ENCODE results near the gene DGKB. TPM values are rescaled to one million over a fixed set of nuclear protein-coding genes. Genes with fewer than 3 reads are reported as not detected.

Gene DGKB
- total and polyA plus RNA-seq, 7 experiments from 2014 or later = not detected

DNA sequence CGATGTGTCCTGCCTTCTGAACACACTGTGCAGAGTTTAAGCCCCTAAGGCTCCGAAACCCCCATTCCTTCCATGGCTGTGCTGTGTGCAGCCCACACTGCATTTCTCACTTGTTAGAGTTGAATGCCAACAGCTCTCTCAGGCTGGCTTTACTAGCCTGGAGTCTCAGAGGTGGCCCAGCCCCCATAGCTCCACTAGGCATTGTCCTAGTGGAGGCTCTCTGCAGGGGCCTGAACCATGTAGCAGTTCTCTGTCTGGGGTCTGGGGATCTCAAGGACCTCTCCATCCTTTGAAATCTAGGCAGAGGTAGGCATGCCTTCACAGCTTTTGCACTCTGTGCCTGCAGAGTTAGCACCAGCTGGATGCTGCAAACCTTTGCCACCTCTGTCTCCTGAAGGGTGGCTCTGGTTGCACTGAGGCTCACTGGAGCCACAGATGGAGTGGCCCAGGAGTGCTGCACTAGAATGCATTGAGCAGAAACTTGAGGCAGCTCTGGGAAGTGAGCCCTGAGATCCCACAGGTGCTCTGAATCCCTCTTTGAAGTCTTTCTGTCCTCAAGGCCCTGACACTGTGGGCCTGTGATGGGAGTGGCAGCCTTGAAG is 301.7 kb downstream of the DGKB start:
- no peaks in the 10 kb centered on the region for H3K9me3 ChIP-seq (ENCODE audit: control insufficient read depth in 2 of 3, low read length in 3 of 3)
- no peaks in the 10 kb centered on the region for H3K36me3 ChIP-seq (ENCODE audit: control insufficient read depth in 2 of 3, insufficient read depth in 3 of 3, low read length in 3 of 3)
- no peak overlapping the region for H3K27ac ChIP-seq (ENCODE audit: low read depth, low read length)
- no peak for ATAC-seq
- H3K4me1 ChIP-seq (ENCODE audit: control insufficient read depth in 2 of 2, insufficient read depth in 2 of 2, low read length in 2 of 2) = no peaks in the 10 kb centered on the region
- intact Hi-C loops (cut with micrococcal nuclease) = no loop called here
- H3K9me3 Mint-ChIP-seq = peaks cover 0 to 9% (median 2%) of the 10 kb centered on the region in 11 donors
- POLR2A ChIA-PET = no interaction called here
- H3K36me3 Mint-ChIP-seq = no peaks in the 10 kb centered on the region
- no peaks in the 10 kb centered on the region for H3K27me3 ChIP-seq (ENCODE audit: control insufficient read depth in 2 of 2, insufficient read depth in 2 of 2, low read length in 2 of 2)
- no peak overlapping the region for H3K27ac Mint-ChIP-seq
- no peaks in the 10 kb centered on the region for H3K27me3 Mint-ChIP-seq
- H3K4me3 Mint-ChIP-seq = no peak overlapping the region
- DNase-seq = no peak
- CTCF ChIA-PET = no interaction called here
- no peaks in the 10 kb centered on the region for H3K4me1 Mint-ChIP-seq
- no peak overlapping the region for H3K4me3 ChIP-seq (ENCODE audit: low read length)

DNA sequence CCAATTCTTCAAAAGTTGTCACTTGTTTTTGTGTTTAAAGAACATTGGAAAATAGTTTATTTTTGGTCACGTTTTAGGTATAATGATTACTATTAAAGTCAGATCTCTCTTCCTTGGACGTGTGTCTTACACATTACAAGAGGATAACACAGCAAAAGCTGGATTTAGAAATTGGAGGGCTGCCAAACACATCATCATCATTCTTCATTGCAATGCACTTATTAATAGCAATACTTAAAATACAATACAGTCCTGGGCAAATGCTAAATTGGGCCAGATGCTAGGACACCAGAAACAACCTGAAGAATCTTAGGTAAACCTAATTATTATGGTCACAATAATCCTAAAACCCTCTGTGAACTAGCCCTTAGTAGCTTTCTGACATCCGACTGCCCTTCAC is 303.6 kb downstream of the DGKB start:
- Mint-ChIP-seq H3K27me3 (no peaks in the 10 kb centered on the region), H3K27ac (no peak overlapping the region), H3K4me1 (no peaks in the 10 kb centered on the region), H3K4me3 (no peak overlapping the region), H3K36me3 (no peaks in the 10 kb centered on the region), H3K9me3 (peaks cover 0 to 12% (median 2%) of the 10 kb centered on the region in 11 donors)
- Histone ChIP-seq H3K27me3 (ENCODE audit: control insufficient read depth in 2 of 2, insufficient read depth in 2 of 2, low read length in 2 of 2) (no peaks in the 10 kb centered on the region), H3K4me3 (ENCODE audit: low read length) (no peak overlapping the region), H3K36me3 (ENCODE audit: control insufficient read depth in 2 of 3, insufficient read depth in 3 of 3, low read length in 3 of 3) (no peaks in the 10 kb centered on the region), H3K4me1 (ENCODE audit: control insufficient read depth in 2 of 2, insufficient read depth in 2 of 2, low read length in 2 of 2) (no peaks in the 10 kb centered on the region), H3K9me3 (ENCODE audit: control insufficient read depth in 2 of 3, low read length in 3 of 3) (no peaks in the 10 kb centered on the region), H3K27ac (ENCODE audit: low read depth, low read length) (no peak overlapping the region)
- DNase-seq (no peak), ATAC-seq (no peak)
- ChIA-PET CTCF (no interaction called here), POLR2A (no interaction called here)
- intact Hi-C loops (cut with micrococcal nuclease) = no loop called here

DNA sequence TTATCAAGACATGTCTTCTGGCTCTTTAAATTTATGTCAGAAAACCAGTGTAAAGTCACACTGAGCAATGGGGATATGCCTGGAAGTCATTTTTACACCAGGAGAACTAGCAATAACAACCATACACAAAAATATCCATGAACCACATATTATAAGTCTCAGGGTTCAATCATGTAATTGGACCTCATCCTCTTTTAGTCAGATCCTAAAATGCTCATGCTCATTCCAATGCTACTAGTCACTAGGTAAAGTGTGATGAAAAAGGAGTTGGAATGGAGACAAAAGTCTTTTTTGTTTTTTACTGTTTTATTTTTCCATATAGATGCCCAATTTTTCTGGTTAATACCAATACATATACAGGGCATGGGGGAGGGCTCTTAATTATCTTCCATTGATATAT is 306.1 kb downstream of the DGKB start:
- Histone ChIP-seq H3K36me3 (ENCODE audit: control insufficient read depth in 2 of 3, insufficient read depth in 3 of 3, low read length in 3 of 3) (no peaks in the 10 kb centered on the region), H3K4me3 (ENCODE audit: low read length) (no peak overlapping the region), H3K27ac (ENCODE audit: low read depth, low read length) (no peak overlapping the region), H3K4me1 (ENCODE audit: control insufficient read depth in 2 of 2, insufficient read depth in 2 of 2, low read length in 2 of 2) (no peaks in the 10 kb centered on the region), H3K9me3 (ENCODE audit: control insufficient read depth in 2 of 3, low read length in 3 of 3) (no peaks in the 10 kb centered on the region), H3K27me3 (ENCODE audit: control insufficient read depth in 2 of 2, insufficient read depth in 2 of 2, low read length in 2 of 2) (no peaks in the 10 kb centered on the region)
- Mint-ChIP-seq H3K27ac (no peak overlapping the region), H3K27me3 (no peaks in the 10 kb centered on the region), H3K36me3 (no peaks in the 10 kb centered on the region), H3K9me3 (peaks cover 0 to 9% (median 0%) of the 10 kb centered on the region in 11 donors), H3K4me3 (no peak overlapping the region), H3K4me1 (no peaks in the 10 kb centered on the region)
- DNase-seq = no peak
- intact Hi-C loops (cut with micrococcal nuclease) = no loop called here
- ChIA-PET POLR2A (no interaction called here), CTCF (no interaction called here)
- no peak for ATAC-seq

DNA sequence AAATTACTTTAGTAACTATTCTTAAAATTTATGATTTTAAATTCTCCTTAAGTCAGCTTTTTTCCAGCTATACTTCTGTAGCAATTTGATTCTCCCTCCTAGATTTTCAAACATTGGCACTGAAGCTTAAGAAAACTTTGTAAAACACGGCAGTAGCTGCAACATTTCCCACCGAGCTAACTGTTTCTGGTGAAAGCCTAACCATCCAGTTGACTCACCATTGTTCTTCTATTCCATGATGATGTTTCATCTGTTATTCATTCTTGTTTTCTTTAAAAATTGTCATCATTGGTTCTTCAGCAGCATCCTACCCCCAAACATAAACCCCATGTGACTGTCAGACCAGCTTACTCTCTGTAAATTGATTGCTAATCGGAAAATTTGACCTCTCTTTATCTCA is 312.3 kb downstream of the DGKB start:
- CTCF ChIA-PET = interaction anchor here (0.7 kb wide), 1 partner anchor 1150 kb away, joined by 3 read pairs; no protein-coding TSS in a partner anchor
- no peak overlapping the region for H3K4me3 ChIP-seq (ENCODE audit: low read length)

DNA sequence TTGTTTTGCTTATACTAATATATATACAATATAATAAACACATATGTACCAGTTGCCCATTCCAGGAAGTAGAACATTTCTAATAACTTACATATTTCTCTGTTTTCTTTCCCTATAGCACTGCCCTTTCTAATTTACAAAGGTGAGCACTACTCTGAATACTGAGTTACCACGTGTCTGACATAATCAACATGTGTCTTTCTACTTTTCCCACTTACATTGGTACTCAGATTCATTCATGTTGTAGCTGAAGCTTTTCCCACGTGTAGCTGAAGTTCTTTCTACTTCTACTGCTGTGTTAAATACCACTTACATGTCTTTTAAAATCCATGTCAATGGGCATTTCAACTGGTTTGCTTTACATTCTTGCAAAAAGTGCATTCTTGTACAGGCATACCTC is 317.3 kb downstream of the DGKB start:
- Mint-ChIP-seq H3K4me3 (no peak overlapping the region), H3K9me3 (peaks cover 0 to 22% (median 6%) of the 10 kb centered on the region in 11 donors), H3K4me1 (no peaks in the 10 kb centered on the region), H3K36me3 (no peaks in the 10 kb centered on the region), H3K27me3 (no peaks in the 10 kb centered on the region), H3K27ac (no peak overlapping the region)
- Histone ChIP-seq H3K27me3 (ENCODE audit: control insufficient read depth in 2 of 2, insufficient read depth in 2 of 2, low read length in 2 of 2) (no peaks in the 10 kb centered on the region), H3K4me1 (ENCODE audit: control insufficient read depth in 2 of 2, insufficient read depth in 2 of 2, low read length in 2 of 2) (no peaks in the 10 kb centered on the region), H3K36me3 (ENCODE audit: control insufficient read depth in 2 of 3, insufficient read depth in 3 of 3, low read length in 3 of 3) (no peaks in the 10 kb centered on the region), H3K27ac (ENCODE audit: low read depth, low read length) (no peak overlapping the region), H3K9me3 (ENCODE audit: control insufficient read depth in 2 of 3, low read length in 3 of 3) (no peaks in the 10 kb centered on the region), H3K4me3 (ENCODE audit: low read length) (no peak overlapping the region)
- intact Hi-C loops (cut with micrococcal nuclease) = no loop called here
- DNase-seq (no peak), ATAC-seq (no peak)
- ChIA-PET POLR2A (no interaction called here), CTCF (interaction anchor here (0.6 kb wide), 1 partner anchor 58 kb away, joined by 3 read pairs; no protein-coding TSS in a partner anchor)

More for the DNA sequence above, 312.3 kb downstream of the DGKB start:
- DNase-seq = no peak
- Mint-ChIP-seq H3K9me3 (peaks cover 0 to 12% (median 6%) of the 10 kb centered on the region in 11 donors), H3K4me3 (no peak overlapping the region), H3K27ac (no peak overlapping the region), H3K36me3 (no peaks in the 10 kb centered on the region), H3K27me3 (no peaks in the 10 kb centered on the region), H3K4me1 (no peaks in the 10 kb centered on the region)
- H3K9me3 ChIP-seq (ENCODE audit: control insufficient read depth in 2 of 3, low read length in 3 of 3) = no peaks in the 10 kb centered on the region
- H3K27ac ChIP-seq (ENCODE audit: low read depth, low read length) = no peak overlapping the region
- ATAC-seq = no peak
- no peaks in the 10 kb centered on the region for H3K4me1 ChIP-seq (ENCODE audit: control insufficient read depth in 2 of 2, insufficient read depth in 2 of 2, low read length in 2 of 2)
- POLR2A ChIA-PET = no interaction called here
- intact Hi-C loops (cut with micrococcal nuclease) = no loop called here
- no peaks in the 10 kb centered on the region for H3K36me3 ChIP-seq (ENCODE audit: control insufficient read depth in 2 of 3, insufficient read depth in 3 of 3, low read length in 3 of 3)
- H3K27me3 ChIP-seq (ENCODE audit: control insufficient read depth in 2 of 2, insufficient read depth in 2 of 2, low read length in 2 of 2) = no peaks in the 10 kb centered on the region

DNA sequence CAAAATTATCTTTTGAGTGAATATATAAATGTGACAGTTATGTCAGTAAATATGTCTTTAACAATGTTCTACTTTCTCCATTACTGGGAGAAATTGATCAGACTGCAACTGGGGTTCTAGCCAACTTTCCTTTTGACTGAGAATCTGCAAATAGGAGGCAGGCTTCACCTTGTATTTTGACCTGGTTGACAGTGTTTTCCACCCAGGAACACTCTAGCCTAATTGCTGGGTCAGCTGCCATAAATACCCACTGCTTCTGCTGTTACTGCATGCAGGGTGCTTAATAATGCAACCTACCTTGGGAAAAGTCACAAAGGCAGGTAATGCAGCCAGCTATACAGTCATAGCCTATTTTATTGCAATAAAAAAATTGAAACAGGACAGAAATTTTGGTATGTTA is 319.0 kb downstream of the DGKB start:
- H3K36me3 ChIP-seq (ENCODE audit: control insufficient read depth in 2 of 3, insufficient read depth in 3 of 3, low read length in 3 of 3) = no peaks in the 10 kb centered on the region
- H3K4me3 ChIP-seq (ENCODE audit: low read length) = no peak overlapping the region
- POLR2A ChIA-PET = no interaction called here
- intact Hi-C loops (cut with micrococcal nuclease) = no loop called here
- no peak overlapping the region for H3K27ac Mint-ChIP-seq
- ATAC-seq (no peak), DNase-seq (no peak)
- no peaks in the 10 kb centered on the region for H3K4me1 Mint-ChIP-seq
- H3K27me3 Mint-ChIP-seq = no peaks in the 10 kb centered on the region
- H3K27ac ChIP-seq (ENCODE audit: low read depth, low read length) = no peak overlapping the region
- H3K36me3 Mint-ChIP-seq = no peaks in the 10 kb centered on the region
- CTCF ChIA-PET = no interaction called here
- H3K4me3 Mint-ChIP-seq = no peak overlapping the region
- peaks cover 2 to 18% (median 7%) of the 10 kb centered on the region in 11 donors for H3K9me3 Mint-ChIP-seq
- H3K4me1 ChIP-seq (ENCODE audit: control insufficient read depth in 2 of 2, insufficient read depth in 2 of 2, low read length in 2 of 2) = no peaks in the 10 kb centered on the region
- H3K9me3 ChIP-seq (ENCODE audit: control insufficient read depth in 2 of 3, low read length in 3 of 3) = no peaks in the 10 kb centered on the region
- H3K27me3 ChIP-seq (ENCODE audit: control insufficient read depth in 2 of 2, insufficient read depth in 2 of 2, low read length in 2 of 2) = no peaks in the 10 kb centered on the region

DNA sequence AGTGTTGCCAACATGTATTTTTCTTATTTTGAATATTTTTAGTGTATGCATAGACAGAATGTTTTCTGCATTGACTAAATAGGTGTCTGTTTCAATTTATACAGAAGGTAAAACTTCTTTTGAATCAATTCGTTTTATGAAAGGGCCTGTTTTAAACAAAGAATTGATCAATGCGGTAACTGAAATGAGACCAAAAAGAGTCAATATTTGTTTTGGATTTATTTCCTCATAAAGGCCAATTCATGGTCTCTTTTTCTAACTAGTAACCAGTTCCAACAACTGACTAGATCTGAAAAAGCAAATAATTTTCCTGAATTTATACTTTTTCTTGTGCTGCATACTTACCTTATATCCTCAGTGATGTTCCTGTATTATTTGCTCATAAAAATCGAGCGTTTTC is 320.5 kb downstream of the DGKB start:
- H3K36me3 Mint-ChIP-seq = no peaks in the 10 kb centered on the region
- no peak for ATAC-seq
- no peak overlapping the region for H3K27ac ChIP-seq (ENCODE audit: low read depth, low read length)
- peaks cover 2 to 17% (median 6%) of the 10 kb centered on the region in 11 donors for H3K9me3 Mint-ChIP-seq
- ChIA-PET CTCF (no interaction called here), POLR2A (no interaction called here)
- no peak for DNase-seq
- no peak overlapping the region for H3K27ac Mint-ChIP-seq
- no peaks in the 10 kb centered on the region for H3K4me1 Mint-ChIP-seq
- no peak overlapping the region for H3K4me3 ChIP-seq (ENCODE audit: low read length)
- no peaks in the 10 kb centered on the region for H3K27me3 ChIP-seq (ENCODE audit: control insufficient read depth in 2 of 2, insufficient read depth in 2 of 2, low read length in 2 of 2)
- no peaks in the 10 kb centered on the region for H3K36me3 ChIP-seq (ENCODE audit: control insufficient read depth in 2 of 3, insufficient read depth in 3 of 3, low read length in 3 of 3)
- H3K4me1 ChIP-seq (ENCODE audit: control insufficient read depth in 2 of 2, insufficient read depth in 2 of 2, low read length in 2 of 2) = no peaks in the 10 kb centered on the region
- no peak overlapping the region for H3K4me3 Mint-ChIP-seq
- H3K27me3 Mint-ChIP-seq = no peaks in the 10 kb centered on the region
- H3K9me3 ChIP-seq (ENCODE audit: control insufficient read depth in 2 of 3, low read length in 3 of 3) = no peaks in the 10 kb centered on the region
- intact Hi-C loops (cut with micrococcal nuclease) = no loop called here

Data from naive thymus-derived CD4-positive, alpha-beta T cell (primary cell).